HG03066 (cell line): ENCODE data around the gene ACACB.

Source experiments
- ATAC-seq: cut with Tn5 transposase; IDR thresholded peaks from one replicate; pipeline ENCODE4 v1.9.1; 2021; ENCODE audit warnings: low read depth; ENCODE audit not compliant: unreplicated experiment

ACACB gene

GRCh38 chr12:109115758-109116610 lies at the start of gene ACACB:
Gene ACACB (plus strand): TSS chr12:109116587. CDS start chr12:109139406, 22,819 bp downstream.
- ATAC-seq: no peak

DNA sequence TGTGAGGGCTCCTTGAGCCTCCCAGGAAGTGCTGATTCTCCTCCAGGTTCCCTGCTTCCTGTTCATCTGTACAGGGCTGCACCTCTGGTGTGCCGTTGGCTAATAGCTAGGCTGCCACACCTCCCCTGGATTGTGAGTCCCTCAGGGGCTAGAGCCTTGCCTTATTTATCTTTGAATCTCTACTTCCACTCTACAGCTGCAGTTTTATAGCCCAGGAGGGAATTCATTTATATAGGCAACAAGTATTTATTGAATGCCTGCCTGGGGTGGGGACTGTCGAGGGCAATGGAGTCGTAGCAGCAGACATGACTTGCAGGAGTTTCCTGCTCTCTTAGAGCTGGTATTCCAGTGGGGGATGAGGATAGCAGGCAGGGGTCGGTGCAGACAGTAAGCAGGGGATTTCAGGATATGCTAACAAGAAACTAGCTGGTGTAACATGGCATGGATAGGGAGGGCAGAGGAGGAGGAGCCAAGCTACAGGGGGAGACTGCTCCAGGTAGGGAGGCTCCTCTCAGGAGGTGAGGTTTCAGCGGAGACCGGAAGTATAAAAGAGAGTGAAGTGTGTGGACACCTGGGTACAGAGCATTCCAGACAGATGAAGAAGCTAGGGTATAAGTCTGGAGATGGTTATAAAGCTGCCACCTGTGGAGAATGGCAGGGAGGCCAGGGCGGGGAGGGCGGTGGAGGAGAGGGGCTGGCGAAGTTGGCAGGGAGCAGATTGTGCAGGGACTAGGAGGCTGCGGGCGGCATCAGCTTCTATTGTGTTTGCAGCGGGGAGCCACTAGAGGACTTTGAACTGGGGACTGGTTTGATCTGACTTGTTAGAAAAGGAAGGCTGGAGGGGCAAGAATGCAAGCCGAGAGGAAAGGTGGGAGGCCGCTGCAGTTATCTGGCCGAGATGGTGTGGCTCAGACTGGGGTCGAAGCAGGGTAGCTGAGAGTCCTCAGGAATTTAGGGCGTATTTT lies 46.8 kb upstream of the ACACB start:
- ATAC-seq: no peak

GRCh38 chr12:109074866-109075265 lies 41.5 kb upstream of the ACACB start:
- ATAC-seq: no peak

- ATAC-seq: no peak
Measured at GRCh38 chr12:109082751-109083150, 33.6 kb upstream of the ACACB start.

DNA sequence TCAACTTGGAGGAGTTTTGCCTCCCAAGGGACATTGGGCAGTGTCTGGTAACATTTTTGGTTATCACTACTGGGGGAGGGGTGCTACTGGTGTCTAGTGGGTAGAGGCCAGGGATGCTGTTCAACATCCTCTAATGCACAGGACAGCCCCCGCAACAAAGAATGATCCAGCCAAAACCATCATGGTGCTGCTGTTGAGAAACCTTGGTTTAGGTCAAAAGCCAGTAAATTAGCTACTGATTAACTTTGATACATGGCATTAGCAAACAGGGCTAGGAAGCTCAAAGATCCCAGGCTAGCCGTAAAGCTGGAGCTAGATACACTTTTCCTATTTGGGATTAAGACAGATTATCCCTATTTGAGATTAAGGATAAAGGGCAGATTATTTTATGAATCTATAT lies 32.0 kb upstream of the ACACB start:
- ATAC-seq: no peak

DNA sequence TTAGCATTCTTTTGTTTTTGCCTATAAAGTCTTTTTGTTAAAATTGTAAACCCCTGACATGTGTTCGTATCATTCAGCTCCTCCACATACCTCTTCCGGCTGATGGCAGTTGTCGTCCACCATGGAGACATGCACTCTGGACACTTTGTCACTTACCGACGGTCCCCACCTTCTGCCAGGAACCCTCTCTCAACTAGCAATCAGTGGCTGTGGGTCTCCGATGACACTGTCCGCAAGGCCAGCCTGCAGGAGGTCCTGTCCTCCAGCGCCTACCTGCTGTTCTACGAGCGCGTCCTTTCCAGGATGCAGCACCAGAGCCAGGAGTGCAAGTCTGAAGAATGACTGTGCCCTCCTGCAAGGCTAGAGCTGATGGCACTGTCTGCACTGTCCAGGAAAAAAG lies 30.8 kb upstream of the ACACB start:
- no peak for ATAC-seq

DNA sequence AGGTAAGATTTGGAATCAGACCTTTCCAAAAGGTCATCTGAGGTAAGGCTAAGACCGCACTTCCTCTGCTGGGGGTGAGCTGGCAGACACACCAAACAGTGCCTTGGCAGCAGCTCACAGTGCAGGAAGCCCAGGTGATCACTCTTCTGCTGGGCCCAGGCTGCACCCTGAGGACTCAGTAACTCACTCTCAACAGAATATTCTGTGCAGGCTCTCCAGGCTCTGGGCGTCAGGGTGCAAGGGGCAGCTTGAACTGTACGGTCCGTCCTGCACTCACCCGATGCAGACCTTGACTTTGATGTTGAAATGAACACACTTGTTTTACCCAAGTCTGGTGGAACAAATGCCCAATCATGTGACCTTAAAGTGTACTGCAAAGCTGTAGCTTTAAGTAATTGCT lies 29.1 kb upstream of the ACACB start:
- ATAC-seq: no peak

GRCh38 chr12:109088818-109089217 lies 27.6 kb upstream of the ACACB start:
- no peak for ATAC-seq

- ATAC-seq: no peak
Measured at GRCh38 chr12:109089683-109090082, 26.7 kb upstream of the ACACB start.

DNA sequence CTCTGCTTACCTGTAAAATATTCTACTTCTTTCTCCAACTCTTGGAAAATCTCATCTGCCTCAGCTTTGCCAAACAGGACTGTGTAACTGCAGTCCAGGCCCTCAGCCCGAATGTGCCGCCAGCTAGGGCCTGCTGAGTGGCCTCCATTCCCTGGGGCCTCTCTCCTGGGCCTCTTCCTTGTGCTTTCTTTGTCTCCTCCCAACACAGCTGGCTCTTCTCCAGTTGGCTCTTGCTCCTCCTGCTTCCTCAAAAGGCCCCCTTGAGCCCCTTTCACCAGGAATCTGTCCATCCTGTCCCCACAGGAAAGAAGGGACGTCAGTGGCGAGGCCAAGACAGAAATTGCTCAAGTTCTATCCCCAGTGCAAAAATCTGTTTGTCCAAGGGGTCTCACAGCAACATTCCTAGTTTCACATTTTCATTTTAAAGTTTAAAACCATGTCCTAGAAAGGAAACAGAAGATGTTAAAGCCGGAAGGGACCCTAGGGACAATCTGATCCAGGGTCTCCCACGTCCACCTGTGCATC lies 23.8 kb upstream of the ACACB start:
- no peak for ATAC-seq

GRCh38 chr12:109093022-109093918 lies 23.1 kb upstream of the ACACB start, which contains the start of gene ALKBH2:
Gene ALKBH2 (minus strand): TSS chr12:109093472. CDS start chr12:109092786, 686 bp downstream.
- peak; percentile 63 for ATAC-seq

GRCh38 chr12:109097140-109097434 lies 19.3 kb upstream of the ACACB start:
- ATAC-seq: no peak

- peak; percentile 88 for ATAC-seq
Measured at GRCh38 chr12:109097435-109098182, 18.8 kb upstream of the ACACB start, which contains the start of gene UNG. Gene UNG (plus strand): TSS chr12:109097597. CDS start chr12:109097680, 83 bp downstream.

DNA sequence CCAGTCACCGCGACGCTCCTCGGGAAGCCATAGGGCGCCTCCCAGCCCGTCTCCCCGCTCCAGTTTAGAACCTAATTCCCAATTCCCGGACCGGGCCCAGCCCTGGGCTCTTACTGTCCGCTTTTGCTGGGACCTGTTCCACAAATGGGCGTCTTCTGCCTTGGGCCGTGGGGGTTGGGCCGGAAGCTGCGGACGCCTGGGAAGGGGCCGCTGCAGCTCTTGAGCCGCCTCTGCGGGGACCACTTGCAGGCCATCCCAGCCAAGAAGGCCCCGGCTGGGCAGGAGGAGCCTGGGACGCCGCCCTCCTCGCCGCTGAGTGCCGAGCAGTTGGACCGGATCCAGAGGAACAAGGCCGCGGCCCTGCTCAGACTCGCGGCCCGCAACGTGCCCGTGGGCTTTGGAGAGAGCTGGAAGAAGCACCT lies 18.2 kb upstream of the ACACB start:
- ATAC-seq: peak; percentile 35

- ATAC-seq: no peak
Measured at GRCh38 chr12:109098651-109099050, 17.7 kb upstream of the ACACB start.

GRCh38 chr12:109099431-109100020 lies 16.9 kb upstream of the ACACB start:
- ATAC-seq: no peak

- no peak for ATAC-seq
Measured at GRCh38 chr12:109100741-109101140, 15.6 kb upstream of the ACACB start.

DNA sequence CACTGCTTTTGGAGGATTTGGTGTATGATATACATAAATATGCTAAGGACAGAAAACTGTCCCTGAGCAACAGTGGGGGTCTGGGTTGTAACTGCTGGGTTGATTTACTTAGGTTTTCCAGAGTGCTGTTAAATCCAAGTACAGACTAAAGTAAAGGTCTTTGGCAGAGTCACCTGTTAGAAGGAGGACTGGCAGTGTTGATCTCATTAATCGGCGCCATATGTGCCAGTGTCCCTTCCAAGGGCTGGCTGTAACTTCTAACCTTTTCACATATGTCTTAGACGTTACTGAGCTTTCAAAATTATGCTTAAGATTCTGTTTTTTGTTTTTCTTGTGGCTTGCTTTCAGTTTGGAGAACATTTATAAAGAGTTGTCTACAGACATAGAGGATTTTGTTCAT lies 13.9 kb upstream of the ACACB start:
- ATAC-seq: no peak

DNA sequence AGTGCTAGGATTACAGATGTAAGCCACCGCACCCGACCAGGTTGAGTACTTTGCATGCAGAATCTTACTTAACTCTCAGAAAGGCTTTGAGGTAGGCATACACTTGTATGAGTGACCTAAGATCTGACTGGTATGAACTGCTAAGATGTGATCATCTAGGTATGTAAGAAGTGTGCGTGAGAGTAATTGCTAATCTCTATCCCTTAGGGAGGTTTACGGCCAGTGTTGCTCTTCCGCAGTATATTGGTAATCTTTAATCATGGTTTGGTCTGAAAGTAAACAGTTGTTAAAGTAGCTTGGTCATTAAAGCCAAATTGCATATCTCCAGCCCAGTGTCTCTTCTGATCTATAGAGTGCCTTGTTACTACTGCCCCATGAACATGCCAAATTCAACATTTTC lies 11.2 kb upstream of the ACACB start:
- ATAC-seq: no peak
